ENCODE data around the gene SAMD9.

GRCh38 chr7:93164766-93165165 is 47.0 kb upstream of the SAMD9 start:
- TF ChIP-seq EZH2 (IDR thresholded peaks at IDR 0.05; ENCODE audit: insufficient read depth, poor library complexity, severe bottlenecking) (no peak), EZH2phosphoT487 (IDR thresholded peaks at IDR 0.05; ENCODE audit: insufficient read depth, low read depth) (no peak)

Data from GM23248 (cell line).